Panc1 (cell line): ENCODE data around the gene ROCK2. TPM values are rescaled to one million over a fixed set of nuclear protein-coding genes. Genes with fewer than 3 reads are reported as not detected.
"Not testable (repeated sequence)": the region's sequence is repeated elsewhere in the genome, so short reads cannot be mapped to it uniquely, and the experiment has no call there.

Experiments used
- ATAC-seq: fragments of 200-7000 bp; cut with Tn5 transposase; 2 replicates; pipeline ENCODE4 v1.9.1; 2020; ENCODE audit warnings: mild to moderate bottlenecking, moderate library complexity
- BruUV-seq: library from RNA; stranded (reverse); fragments of 400-500 nt; replicated peaks from 2 replicates; lab custom pipeline; 2021; lab: Mats Ljungman, UMichigan
- CTCF ChIA-PET: fragments of 300-600 bp; sonication (Branson Sonifier 250); formaldehyde crosslinking; loops from one replicate; lab custom pipeline; 2022; ENCODE audit warnings: antibody characterized with exemption; lab: Charles Lee
- POLR2A ChIA-PET: fragments of 300-600 bp; sonication (Branson Sonifier 250); formaldehyde crosslinking; loops from one replicate; lab custom pipeline; 2022; ENCODE audit warnings: antibody characterized with exemption; lab: Charles Lee
- DNase-seq: peaks from one replicate; pipeline ENCODE4 v3.0.0-alpha.2; 2010; ENCODE audit warnings: low read depth, low spot score
- H3K27ac ChIP-seq: 2 replicates; pipeline ENCODE4 v1.5.1; 2011; ENCODE audit warnings: mild to moderate bottlenecking, low read length, inconsistent platforms
- H3K27me3 ChIP-seq: fragments of 200-500 bp; sonication (Bioruptor generic); 2 replicates; pipeline ENCODE4 v1.6.0; 2014; ENCODE audit warnings: low read length, inconsistent platforms; ENCODE audit not compliant: control insufficient read depth, insufficient read depth
- H3K36me3 ChIP-seq: fragments of 200-500 bp; sonication (Bioruptor generic); 2 replicates; pipeline ENCODE4 v1.5.1; 2014; ENCODE audit warnings: inconsistent platforms, mild to moderate bottlenecking, low read length, moderate library complexity; ENCODE audit not compliant: control insufficient read depth, insufficient read depth
- H3K4me1 ChIP-seq: 2 replicates; pipeline ENCODE4 v1.5.1; 2011; ENCODE audit warnings: inconsistent platforms, mild to moderate bottlenecking, low read length, moderate library complexity; ENCODE audit not compliant: control insufficient read depth, insufficient read depth
- H3K4me3 ChIP-seq, 2 experiments: 2 replicates each; pipeline ENCODE4 v1.5.1; 2011 to 2012; ENCODE audit warnings: low read depth in 2 of 2, low read length in 2 of 2, mild to moderate bottlenecking in 2 of 2, inconsistent platforms in 1 of 2, moderate library complexity in 1 of 2
- H3K9me3 ChIP-seq: fragments of 200-500 bp; sonication (Bioruptor generic); 2 replicates; pipeline ENCODE4 v1.5.1; 2014; ENCODE audit warnings: low read depth, mild to moderate bottlenecking, inconsistent platforms, low read length, moderate library complexity; ENCODE audit not compliant: control insufficient read depth, insufficient read depth
- CTCF ChIP-seq: fragments of 450-650 bp; IDR thresholded peaks from 2 replicates; pipeline ENCODE4 v1.5.1; 2017; ENCODE audit warnings: mild to moderate bottlenecking
- POLR2AphosphoS5 ChIP-seq: IDR thresholded peaks from 2 replicates; pipeline ENCODE4 v1.6.1; 2012; ENCODE audit warnings: mild to moderate bottlenecking, low read depth, low read length, moderate library complexity
- REST ChIP-seq, 2 experiments: IDR thresholded peaks; 2 replicates each; pipeline ENCODE4 v1.6.1; 2011 to 2012; ENCODE audit warnings: low read depth in 2 of 2, control low read depth in 1 of 2, low read length in 1 of 2, mild to moderate bottlenecking in 1 of 2, moderate library complexity in 1 of 2; ENCODE audit not compliant: insufficient read depth in 1 of 2
- SIN3A ChIP-seq: IDR thresholded peaks from 2 replicates; pipeline ENCODE4 v1.6.1; 2012; ENCODE audit warnings: low read depth, mild to moderate bottlenecking, low read length, moderate library complexity, borderline replicate concordance; ENCODE audit not compliant: insufficient read depth
- TCF7L2 ChIP-seq: IDR thresholded peaks from 2 replicates; pipeline ENCODE4 v1.6.1; 2011; ENCODE audit warnings: mild to moderate bottlenecking, low read depth, low read length, inconsistent platforms
- in situ Hi-C: cut with HindIII; loops from 2 replicates; pipeline ENCODE4 v1.10.0; 2016; ENCODE audit warnings: low sequenced_read_pairs, low pct_unique_long_range_greater_than_20kb
- intact Hi-C: fragments of 100-400 bp; cut with micrococcal nuclease; formaldehyde crosslinking; loops from one replicate; pipeline ENCODE4 v1.10.0; 2022; ENCODE audit not compliant: unreplicated experiment
- total RNA-seq: library from RNA; stranded (reverse); gene quantifications from one replicate; pipeline ENCODE4 v1.2.1, GENCODE V29; 2021; ENCODE audit not compliant: unreplicated experiment

Gene ROCK2
- total RNA-seq, 1 experiment from 2014 or later, result 47.9 TPM

- no peak overlapping the region for H3K27ac ChIP-seq
- 0 out of 2 replicates have a peak, but pooled peaks have one; percentile 8 for ATAC-seq
- intact Hi-C loops (no loop called here), in situ Hi-C loops (no loop called here)
- no peaks in the 10 kb centered on the region for H3K36me3 ChIP-seq
- no peaks in the 10 kb centered on the region for H3K27me3 ChIP-seq
- CTCF ChIA-PET, result interaction anchor here (0.6 kb wide), 1 partner anchor 1327 kb away, joined by 3 read pairs; no protein-coding TSS in a partner anchor
- no peak overlapping the region for H3K4me3 ChIP-seq
- no TSS peak for BruUV-seq
- POLR2A ChIA-PET, result interaction anchor here (0.6 to 0.7 kb wide), 3 partner anchors 142 to 1715 kb away, joined by 3 to 5 read pairs (median 3); no protein-coding TSS in a partner anchor
- no peaks in the 10 kb centered on the region for H3K9me3 ChIP-seq
- no peak for DNase-seq
- TF ChIP-seq REST (IDR thresholded peaks at IDR 0.05; ENCODE audit: insufficient read depth in 1 of 2, low read depth in 2 of 2, low read length in 1 of 2) (no peak), TCF7L2 (no peak), POLR2AphosphoS5 (no peak), SIN3A (no peak), CTCF (no peak)
- no peaks in the 10 kb centered on the region for H3K4me1 ChIP-seq
Observed at GRCh38 chr2:11168488-11168887, 175.9 kb downstream of the ROCK2 start.

- H3K27ac ChIP-seq, result no peak overlapping the region
- H3K27me3 ChIP-seq, result no peaks in the 10 kb centered on the region
- H3K4me1 ChIP-seq, result no peaks in the 10 kb centered on the region
- ChIA-PET POLR2A (no interaction called here), CTCF (no interaction called here)
- in situ Hi-C loops (no loop called here), intact Hi-C loops (no loop called here)
- ATAC-seq (no peak), DNase-seq (no peak)
- BruUV-seq, result no TSS peak
- no peaks in the 10 kb centered on the region for H3K36me3 ChIP-seq
- H3K9me3 ChIP-seq, result no peaks in the 10 kb centered on the region
- TF ChIP-seq REST (IDR thresholded peaks at IDR 0.05; ENCODE audit: insufficient read depth in 1 of 2, low read depth in 2 of 2, low read length in 1 of 2), result no peak
- TF ChIP-seq TCF7L2, result no peak
- no peak for TF ChIP-seq POLR2AphosphoS5
- TF ChIP-seq SIN3A, result no peak
- no peak for TF ChIP-seq CTCF
- H3K4me3 ChIP-seq, result no peak overlapping the region
Observed at GRCh38 chr2:11166476-11166875, 178.0 kb downstream of the ROCK2 start.

GRCh38 chr2:11165046-11165445 lies 179.4 kb downstream of the ROCK2 start:
- POLR2A ChIA-PET, H3K27me3 ChIP-seq, H3K9me3 ChIP-seq, H3K27ac ChIP-seq, CTCF ChIA-PET, DNase-seq, ATAC-seq, H3K4me1 ChIP-seq, H3K4me3 ChIP-seq, H3K36me3 ChIP-seq, intact Hi-C loops, in situ Hi-C loops, BruUV-seq: not testable (repeated sequence)
